Measurements from ENCODE around the gene BCL7B.
"Not testable (repeated sequence)": the region's sequence is repeated elsewhere in the genome, so short reads cannot be mapped to it uniquely, and the experiment has no call there.

The BCL7B gene

GRCh38 chr7:73532224-73532623 lies 25.3 kb downstream of the BCL7B start:
- no peak for DNase-seq

GRCh38 chr7:73530800-73531199 lies 26.7 kb downstream of the BCL7B start:
- DNase-seq = no peak

GRCh38 chr7:73526896-73527821 lies 30.3 kb downstream of the BCL7B start:
- DNase-seq = no peak

GRCh38 chr7:73526158-73526494 lies 31.4 kb downstream of the BCL7B start:
- not testable (repeated sequence) for DNase-seq

- DNase-seq = peak; percentile 95 to 97
Observed at GRCh38 chr7:73522105-73522872, 35.2 kb downstream of the BCL7B start, which contains the start of gene BAZ1B. TSS of gene BAZ1B (minus strand) at chr7:73522293. CDS start at chr7:73521933, 360 bp downstream.

GRCh38 chr7:73521636-73522104 lies 35.8 kb downstream of the BCL7B start:
- DNase-seq = no peak

GRCh38 chr7:73520673-73521635 lies 36.5 kb downstream of the BCL7B start:
- DNase-seq = no peak

- DNase-seq = peak; percentile 22 to 23
Observed at GRCh38 chr7:73519867-73520672, 37.4 kb downstream of the BCL7B start.

- no peak for DNase-seq
Observed at GRCh38 chr7:73518470-73518869, 39.0 kb downstream of the BCL7B start.

GRCh38 chr7:73517241-73517995 lies 40.1 kb downstream of the BCL7B start:
- DNase-seq = no peak

- DNase-seq = no peak
Observed at GRCh38 chr7:73515178-73515577, 42.3 kb downstream of the BCL7B start.

- DNase-seq = no peak
Observed at GRCh38 chr7:73512018-73512780, 45.3 kb downstream of the BCL7B start.

- DNase-seq = no peak
Observed at GRCh38 chr7:73509463-73509862, 48.0 kb downstream of the BCL7B start.

- DNase-seq = no peak
Observed at GRCh38 chr7:73507556-73507955, 49.9 kb downstream of the BCL7B start.

GRCh38 chr7:73504920-73505319 lies 52.6 kb downstream of the BCL7B start:
- no peak for DNase-seq

- DNase-seq = no peak
Observed at GRCh38 chr7:73504017-73504416, 53.5 kb downstream of the BCL7B start.

GRCh38 chr7:73503229-73503628 lies 54.3 kb downstream of the BCL7B start:
- no peak for DNase-seq

GRCh38 chr7:73496626-73497025 lies 60.9 kb downstream of the BCL7B start:
- no peak for DNase-seq

GRCh38 chr7:73495507-73495906 lies 62.0 kb downstream of the BCL7B start:
- DNase-seq = not testable (repeated sequence)

GRCh38 chr7:73489976-73490375 lies 67.5 kb downstream of the BCL7B start:
- no peak for DNase-seq
